Activated naive CD4-positive, alpha-beta T cell treated with anti-CD3 and anti-CD28 coated beads, Interleukin-2, amount 50 U/mL, for 16 hours (primary cell): ENCODE data around the gene LIF.
A peak's percentile ranks its signal among the peaks of the same experiment; 100 is the strongest.
"Not testable (repeated sequence)": the region's sequence is repeated elsewhere in the genome, so short reads cannot be mapped to it uniquely, and the experiment has no call there.

Experiments used
- DNase-seq: peaks from one replicate; pipeline ENCODE4 v3.0.0-alpha.2; 2020

The LIF gene

DNA sequence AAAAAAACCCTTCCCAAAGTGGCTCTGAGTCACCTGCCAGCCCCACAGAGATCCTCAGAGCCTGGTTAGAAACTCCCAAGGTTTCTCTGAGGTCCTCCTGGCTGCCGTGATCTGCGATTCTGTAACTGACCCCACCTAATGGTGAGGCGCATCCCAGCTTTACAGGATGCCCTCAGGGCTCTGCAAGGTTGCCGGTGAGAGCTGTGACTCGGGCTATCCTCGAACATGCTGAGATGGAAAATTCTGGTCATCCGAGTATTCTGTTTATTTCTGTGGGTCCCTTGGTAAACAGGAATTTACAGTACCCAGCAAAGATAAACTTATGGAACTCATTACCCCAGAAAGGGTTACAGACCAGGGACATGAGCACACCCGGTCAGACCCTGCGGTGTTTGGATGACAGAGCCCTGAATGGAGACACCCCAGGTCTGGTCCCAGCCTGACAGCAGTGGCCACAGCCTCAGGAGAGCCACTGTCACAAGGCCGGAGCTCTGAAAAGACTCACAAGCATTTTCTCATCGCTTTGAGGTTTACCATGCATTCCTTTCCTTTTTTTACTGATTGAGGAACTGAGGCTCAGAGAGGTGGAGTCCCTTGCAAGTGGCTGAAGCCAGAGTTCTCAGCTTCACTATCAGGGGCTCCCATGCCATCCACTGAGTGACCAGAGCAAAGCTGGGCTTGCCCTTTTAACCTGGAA lies 22.2 kb downstream of the LIF start:
- no peak for DNase-seq

DNA sequence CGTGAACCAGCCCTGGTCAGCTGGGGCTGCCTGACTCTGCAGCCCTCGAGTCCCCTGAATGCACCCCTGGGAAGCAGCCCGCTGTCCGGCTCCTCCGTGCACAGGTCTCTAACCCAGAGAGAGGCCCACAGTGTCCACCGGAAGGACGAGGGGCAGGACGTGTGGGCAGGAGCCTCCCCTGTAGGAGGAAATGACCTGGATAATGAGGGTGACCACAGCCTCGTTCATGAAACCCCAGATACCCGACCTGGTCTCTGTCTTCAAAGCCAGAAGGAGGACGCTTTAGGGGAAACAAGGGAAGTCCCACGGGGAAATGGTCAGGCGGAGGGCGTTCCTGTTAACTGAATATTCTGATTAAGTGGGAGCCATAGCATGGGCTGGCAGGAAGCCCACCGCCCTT lies 23.3 kb downstream of the LIF start:
- DNase-seq = no peak

DNA sequence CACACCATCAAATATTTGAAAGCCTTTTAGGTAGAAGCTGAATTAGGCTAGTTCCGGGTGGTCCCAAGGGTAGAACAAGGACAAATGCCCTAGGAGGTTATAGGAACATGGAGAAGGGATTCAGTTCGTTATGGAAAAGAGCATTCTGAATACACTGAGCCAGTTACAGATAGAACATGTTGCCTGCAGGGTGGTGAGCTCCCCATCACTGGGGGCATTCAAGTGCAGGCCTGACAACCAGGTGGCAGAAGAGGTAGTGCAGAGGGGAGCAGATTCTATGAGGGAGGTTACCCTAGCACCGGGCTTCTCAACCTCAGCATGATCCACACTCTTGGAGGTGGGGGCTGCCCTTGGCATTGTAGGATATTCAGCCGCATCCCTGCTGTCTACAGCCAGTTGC lies 24.2 kb downstream of the LIF start:
- no peak for DNase-seq

DNA sequence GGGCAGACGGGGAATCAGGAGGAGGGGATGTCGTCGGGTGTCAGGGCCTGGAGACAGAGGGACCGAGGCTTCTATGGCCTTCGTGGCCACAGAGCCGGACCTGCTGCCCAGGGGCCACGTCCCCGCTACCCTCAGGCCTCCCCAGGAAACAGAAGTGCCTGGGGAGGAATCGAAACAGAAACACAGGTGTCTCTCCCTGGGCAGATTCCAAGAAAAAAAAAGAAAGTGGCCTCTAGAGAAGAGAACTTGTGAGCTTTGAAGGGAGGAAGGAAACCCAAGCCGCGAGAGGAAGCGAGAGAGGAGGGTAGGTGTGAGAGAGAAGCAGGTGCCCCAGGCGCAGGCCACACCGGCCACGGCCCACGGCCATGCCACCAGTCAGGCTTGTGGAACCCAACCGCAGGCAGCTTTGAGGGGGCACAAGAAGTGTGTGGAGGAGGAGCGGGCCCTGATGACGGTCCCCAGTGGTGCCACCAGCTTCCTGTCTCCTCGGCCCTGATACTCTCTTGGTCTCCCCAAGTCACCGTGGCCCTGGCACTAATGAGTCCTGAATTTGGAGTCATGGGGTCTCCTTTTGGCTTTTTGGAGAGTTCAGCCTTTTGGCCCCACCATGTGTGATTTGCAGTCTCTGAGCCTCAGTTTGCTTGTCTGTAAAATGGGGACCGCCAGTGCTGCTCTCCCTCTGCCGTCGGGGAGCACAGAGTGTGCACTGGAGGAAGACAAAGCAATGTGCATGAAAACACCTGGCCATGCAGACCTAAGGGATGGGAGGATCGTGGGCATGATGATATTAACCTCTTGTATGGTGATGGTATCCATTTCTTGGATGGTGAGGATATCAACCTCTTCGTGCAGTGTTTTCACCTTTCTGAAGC lies 25.2 kb downstream of the LIF start:
- peak; percentile 40 for DNase-seq

DNA sequence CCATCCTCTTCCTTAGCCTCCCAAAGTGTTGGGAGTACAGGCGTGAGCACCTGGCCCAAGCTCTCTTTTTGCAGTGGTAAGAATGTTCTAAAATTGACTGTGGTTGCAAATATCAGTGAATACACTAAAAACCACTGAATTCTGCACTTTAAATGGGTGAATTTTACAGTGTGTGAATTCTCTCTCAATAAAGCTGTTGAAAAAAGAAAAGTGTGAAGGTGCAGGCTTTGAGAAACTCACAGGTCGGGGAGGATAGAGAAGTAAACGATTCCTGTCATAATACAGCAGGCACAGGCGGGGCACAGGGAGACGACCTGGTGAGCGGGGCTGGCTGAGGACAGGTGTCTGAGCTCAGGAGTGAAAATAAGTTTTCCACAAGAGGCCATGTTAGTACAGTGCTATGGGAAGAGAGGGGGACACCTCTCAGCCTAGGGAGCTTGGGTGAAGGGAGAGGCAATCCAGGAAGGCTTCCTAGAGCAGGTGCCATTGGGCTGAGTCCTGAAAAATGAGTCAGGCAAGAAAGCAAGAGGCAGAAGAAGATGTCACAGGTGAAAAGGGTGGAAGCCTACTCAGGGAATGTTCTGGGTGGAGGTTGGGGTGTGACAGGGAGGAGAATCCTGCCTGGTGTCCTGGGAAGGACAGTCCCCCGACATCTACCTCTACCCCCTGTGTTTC lies 26.1 kb downstream of the LIF start:
- DNase-seq = no peak

DNA sequence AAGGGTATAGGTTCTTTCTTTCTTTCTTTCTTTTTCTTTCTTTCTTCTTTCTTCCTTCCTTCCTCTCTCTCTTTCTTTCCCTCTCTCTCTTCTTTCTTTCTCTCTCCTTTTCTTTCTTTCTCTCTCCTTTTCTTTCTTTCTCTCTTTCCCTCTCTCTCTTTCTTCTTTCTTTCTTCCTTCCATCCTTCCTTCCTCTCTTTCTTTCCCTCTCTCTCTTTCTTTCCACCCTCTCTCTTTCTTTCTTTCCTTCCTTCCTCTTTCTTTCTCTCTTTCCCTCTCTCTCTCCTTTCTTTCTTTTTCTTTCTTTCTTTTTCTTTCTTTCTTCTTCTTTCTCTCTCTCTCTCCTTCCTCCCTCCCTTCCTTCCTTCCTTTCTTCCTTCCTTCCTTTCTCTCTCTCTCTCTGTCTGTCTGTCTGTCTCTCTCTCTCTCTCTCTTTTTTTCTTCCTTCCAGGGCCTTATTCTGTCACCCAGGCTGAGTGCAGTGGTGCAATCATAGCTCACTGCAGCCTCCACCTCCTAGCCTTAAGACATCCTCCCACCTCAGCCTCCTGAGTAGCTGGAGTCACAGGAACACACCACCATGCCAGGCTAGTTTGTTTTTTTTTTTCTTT lies 26.8 kb downstream of the LIF start:
- no peak for DNase-seq

DNA sequence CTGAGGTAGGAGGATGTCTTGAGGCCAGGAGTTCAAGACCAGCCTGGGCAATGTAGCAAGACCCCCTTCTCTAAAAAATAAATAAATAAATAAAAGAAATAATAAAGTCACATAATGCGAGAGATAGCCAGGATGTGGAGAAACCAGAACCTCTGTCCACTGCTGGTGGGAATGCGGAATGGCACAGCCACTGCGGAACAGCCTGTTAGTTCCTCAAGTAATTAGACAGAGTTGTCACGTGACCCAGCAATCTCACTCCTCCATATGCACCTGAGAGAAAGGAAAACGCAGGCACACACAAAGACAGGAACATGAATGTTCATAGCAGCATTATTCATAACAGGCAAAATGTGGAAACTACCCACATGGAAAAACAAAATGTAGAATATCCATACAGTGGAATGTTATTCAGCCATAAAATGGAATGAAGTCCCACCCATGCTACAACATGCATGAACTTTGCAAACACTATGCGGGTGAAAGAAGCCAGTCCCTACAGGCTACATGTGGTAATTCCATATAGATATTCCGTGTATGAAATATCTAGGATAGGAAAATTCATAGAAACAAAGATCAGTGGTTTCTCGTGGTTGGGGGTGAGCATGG lies 27.4 kb downstream of the LIF start:
- DNase-seq = no peak

DNA sequence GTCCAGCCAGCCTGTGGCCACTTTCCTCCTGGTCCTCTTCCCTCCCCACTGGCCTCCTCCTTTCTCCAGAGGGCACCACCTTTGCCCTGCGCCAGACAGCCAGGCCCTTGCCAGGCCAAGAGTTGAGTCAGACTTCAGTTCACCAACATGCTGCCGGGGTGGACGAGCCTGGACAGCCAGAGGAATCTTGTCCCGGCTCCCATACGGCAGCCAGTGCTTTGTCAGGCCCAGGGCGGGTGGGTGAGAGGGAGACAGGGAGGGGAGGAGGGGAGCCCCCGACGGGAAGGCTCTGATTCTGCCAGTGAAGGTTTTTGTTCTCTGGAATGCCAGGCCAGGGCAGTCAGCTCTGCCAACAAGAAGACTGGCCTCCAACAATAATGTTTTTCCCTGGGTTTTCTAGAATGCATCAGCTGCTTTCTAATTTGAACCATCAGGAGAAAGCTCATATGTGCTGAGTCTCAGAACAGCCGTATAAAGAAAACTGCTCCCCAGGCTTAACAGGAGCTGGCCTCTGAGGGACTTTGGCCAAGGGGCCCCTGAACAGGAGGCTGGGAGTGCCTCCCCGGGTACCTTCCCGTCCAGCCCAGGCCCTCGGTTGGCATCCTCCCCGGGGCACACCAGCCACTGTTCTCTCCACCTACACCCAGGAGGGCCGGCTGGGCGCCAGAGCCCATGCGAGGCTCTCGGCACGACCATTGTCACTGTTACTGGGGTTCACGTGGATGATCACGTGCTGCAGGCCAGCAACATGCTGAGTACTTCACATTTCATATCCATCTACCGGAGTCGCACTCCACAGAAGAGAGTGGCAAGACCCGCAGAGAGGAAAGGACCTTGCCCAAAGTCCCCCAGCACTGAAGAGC lies 28.6 kb downstream of the LIF start:
- no peak for DNase-seq

DNA sequence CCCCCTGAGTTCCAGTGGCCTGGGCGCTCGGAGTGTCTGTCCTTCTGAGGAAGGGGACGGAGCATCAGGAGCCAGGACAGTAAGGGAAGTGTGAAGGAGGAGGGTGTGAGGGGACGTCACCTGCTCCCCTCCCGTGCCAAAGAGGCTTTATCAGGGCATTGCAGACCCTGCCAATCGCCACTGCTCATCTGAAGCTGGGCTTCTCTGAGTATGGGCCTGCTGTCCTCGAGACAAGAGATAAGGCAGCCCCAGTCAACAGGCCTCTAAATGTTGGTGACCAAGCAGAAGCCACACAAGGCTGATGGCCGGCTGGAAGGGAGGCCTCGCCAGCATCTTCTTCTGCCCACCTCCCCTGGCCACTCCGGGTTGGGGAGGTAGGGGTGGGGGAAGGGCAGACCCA lies 29.8 kb downstream of the LIF start:
- DNase-seq = no peak

DNA sequence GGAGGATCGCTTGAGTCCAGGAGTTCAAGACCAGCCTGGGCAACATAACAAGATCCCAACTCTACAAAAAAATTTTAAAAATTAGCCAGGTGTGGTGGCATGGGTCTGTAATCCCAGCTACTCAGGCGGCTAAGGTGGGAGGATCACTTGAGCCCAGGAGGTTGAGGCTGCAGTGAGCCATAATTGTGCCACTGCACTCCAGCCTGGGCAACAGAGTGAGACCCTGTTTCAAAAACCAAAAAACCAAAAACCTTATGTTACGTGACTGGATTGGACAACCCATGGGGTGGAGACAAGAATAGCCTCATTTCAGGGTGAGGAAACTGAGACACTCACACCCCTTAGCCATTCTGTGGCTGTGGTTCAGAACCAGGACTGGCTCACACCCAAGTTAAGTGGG lies 30.3 kb downstream of the LIF start:
- DNase-seq = not testable (repeated sequence)

DNA sequence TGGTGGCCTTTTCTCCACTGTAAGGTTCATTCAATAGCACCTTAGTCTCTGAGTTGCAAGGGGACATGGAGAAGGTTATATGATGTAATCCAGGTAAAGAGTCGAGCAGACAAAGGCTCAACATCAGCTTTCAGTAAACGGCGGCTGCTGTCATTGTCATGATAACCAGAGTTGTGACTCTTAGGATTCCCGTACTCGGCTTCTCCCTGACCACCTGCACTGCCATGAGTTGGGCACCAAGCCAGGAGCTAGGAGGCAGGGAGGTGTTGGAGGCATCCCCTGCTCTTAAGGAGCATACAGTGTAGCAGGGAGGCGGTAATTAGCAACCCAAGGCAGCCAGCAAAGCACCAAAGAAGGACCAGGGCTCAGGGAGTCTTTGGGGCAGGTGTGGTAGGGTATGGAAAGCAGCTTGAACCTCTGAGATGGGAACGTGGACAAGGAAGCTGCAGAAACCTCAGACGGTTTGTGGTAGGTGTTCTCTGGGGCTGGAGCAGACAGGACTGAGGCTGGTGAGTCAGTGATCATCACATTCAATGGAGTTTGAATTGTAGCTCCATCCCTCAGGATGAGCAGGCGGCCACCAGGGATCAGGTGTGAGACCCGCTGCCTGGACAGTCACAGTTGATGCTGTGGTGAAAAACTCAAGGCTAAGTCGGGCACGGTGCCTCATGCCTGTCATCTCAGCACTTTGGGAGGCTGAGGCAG lies 31.7 kb downstream of the LIF start:
- no peak for DNase-seq

DNA sequence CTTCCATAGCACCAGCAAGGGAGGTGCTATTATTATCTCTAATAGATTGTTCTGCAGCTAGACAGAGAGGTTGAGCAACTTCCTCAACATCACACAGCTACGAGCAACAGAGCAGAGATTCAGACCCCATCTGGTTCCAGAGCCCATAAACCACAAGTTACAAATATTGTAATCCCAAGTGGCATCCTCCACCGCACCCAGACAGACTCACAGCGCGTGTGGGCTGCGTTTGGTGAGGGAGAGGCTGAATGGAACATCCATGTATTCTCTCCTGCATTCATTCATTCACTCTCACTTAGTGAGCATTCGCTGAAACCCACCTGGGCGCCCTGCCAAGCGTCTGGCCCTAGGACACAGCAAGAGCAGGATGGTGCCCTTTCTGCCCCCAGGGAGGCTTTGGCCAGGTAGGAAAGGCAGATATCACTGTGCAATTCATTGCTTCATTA lies 33.5 kb downstream of the LIF start:
- DNase-seq = no peak

DNA sequence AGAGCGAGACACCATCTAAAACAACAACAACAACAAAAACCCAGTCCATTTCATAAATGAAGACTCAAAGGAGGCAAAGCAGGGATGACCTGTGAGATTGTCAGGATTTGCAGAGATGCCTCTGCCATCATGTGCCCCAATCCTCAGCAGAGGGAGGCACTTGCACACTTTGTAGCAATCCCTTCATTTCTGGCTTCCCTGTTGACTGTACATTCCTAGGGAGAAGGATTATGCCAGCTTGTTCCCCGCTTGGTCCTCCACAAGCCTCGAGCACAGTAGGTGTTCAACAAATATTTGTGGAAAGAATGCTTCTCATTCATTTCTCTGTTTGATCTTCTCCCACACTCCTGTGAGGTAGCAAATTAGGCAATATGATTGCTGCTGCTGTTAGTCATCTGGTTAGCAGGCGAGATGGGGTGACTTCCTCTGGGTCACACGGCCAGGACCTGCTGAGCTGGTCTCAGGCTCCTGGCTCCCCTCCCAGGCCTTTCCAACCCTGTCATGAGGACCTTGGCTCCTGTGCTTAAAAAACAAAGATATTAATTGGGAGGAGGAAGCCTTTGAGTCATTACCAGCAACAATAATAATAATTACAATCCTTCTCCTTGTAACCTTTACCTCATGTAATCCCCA lies 34.1 kb downstream of the LIF start:
- DNase-seq = no peak

DNA sequence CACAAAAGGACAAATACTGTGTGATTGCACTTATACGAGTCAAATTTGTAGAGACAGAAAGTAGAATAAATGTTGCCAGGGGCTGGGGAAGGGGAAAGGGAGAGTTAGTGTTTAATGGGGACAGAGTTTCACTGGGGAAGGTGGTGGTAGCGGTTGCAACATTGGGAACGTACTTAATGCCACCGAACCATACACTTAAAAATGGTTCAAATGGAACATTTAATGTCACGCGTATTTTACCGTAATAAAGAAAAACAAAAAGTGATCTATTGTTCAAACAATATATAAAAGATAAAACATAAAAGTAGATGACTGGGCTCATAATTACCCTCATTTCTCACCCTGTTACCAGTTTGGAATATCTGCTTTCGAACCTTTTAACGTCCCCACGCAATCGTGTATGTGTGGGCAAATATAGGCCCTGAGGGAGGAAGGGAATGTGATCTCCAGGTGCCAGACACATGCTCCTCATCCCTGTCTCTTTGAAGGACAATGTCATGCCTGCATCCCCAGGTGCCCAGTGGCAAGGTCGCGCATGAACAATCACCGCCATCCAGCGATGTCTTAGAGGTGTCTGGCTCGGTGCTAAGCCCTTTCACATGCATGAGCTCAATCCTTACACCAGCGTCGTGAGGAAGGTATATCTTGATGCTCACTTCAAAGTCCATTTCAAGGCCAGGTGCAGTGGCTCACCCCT lies 35.3 kb downstream of the LIF start:
- DNase-seq = no peak

DNA sequence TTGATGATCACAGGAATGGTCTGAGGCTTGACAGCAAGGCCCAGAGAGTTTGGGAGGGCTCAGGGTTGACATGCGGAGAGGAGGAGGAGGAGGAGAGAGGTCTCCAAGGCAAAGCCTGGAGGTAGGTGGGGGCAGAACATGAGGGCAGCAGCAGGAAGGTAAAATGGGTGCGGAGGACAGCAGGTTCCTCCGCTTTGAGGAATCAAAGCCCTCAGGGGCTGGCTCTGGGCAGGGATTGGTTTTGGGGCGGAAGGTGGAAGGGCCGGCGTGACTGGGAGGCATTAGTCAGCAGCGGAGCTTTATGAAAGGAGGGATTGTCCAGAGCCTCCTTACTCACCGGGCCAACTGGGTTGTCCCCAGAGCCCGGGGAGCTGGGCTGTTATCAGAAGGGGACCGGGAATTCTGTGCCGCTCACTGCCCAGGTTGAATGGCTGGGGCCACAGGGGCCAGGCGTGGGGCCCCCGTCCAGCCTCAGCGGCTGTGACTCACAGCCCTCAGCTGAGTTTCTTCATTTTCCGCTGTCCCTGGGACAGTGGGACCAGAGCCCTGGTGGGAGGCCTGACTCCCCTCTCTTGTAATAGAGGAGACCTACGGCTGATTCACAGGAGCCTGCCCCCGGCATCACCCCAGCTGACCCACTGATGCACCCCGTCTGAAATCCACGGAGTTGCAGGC lies 36.2 kb downstream of the LIF start:
- DNase-seq = no peak

DNA sequence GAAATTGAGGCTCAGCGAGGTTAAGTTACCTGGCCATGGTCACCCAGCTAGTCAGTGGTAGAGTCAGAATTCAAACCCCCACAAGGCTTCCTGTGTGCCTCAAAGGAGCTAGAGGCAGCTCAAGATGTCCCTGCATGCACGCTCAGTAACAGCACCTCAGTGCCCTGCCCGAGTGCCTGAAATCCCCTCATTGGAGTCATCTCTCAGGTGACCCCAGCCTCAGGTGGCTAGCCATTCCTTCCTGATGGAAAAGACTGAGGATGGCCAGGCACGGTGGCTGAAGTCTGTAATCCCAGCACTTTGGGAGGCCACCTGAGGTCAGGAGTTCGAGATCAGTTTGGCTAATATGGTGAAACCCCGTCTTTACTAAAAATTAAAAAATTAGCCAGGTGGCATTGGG lies 36.9 kb downstream of the LIF start:
- no peak for DNase-seq

DNA sequence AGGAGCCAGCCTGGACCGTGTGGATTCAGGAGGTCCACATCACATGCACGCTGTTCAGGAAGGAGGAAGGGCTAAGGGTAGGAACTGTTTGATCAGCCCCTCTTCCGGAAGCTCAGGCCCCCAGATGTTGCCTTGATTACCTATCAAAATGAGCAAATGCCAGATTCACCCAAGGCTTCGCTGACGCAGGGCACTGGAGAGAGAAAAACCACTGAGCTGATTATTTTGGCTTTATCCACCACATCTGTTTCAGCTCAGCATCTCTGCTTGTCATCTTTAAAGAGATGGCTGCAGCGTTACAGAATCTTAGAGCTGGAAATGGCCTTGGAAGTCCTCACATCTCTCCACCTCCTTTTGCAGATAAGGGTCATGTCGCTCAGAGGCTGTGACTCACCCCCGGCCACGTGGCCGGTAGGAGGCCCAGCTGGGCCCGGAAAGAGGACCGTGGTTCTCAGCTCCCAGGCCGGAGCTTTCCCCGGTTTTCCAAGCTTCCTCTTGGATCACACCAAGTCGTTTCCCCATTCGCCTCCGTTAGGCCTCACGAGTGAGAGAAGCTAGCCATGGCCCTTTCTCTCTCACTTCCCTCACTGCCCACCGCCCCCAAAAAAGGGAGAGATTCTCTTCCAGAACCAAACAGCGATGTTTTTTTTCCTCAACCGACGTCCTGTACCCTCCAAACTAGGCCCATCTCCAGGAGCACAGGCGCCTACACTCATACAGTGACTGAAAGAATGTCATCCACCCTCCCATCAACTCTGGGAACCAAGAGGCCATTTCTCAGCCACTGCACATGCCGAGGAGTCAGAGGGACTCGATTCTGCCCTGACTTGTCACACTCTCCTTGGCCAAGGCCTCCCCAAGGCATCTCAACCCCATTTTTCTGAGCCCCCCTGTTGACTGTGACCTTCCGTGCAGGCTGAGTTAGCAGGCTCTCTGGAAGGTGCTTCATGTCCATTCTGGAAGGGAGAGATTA lies 37.6 kb downstream of the LIF start:
- no peak for DNase-seq

DNA sequence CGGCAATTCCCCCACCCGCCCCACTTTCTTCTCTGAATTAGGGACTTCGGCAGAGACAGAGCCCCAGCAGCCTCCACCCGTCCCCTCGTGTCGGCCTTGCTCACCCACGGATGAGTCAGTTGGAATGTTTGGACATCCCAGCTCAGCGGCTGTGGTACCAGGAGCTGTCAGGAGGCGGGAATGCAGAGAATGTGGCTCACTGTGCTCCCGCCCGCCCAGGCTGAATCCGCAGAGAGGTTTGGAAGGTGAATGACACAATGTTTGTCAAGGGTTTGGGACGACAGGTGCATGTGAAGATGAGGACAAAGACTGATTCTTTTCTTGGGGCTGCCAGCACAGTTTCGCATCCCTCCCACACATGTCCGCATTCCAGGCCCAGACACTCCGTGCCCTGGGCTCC lies 39.6 kb downstream of the LIF start:
- DNase-seq = no peak
